Thyroid gland (tissue), 4 donors: ENCODE data around the gene MT4.

Experiments
- POLR2A ChIP-seq, 2 donors: fragments of 450-650 bp; IDR thresholded peaks; one replicate each; pipeline ENCODE4 v1.6.1; 2017; ENCODE audit warnings: antibody characterized with exemption in 2 of 2, mild to moderate bottlenecking in 2 of 2, moderate library complexity in 1 of 2
- TF ChIP-seq, protein P1 (sequence below), 6 experiments: fragments of 200-600 bp in 3 of 6; fragments of 450-650 bp in 3 of 6; sonication (generic) in 3 of 6; IDR thresholded peaks; one replicate each; pipeline ENCODE4 v1.5.1; 2016 to 2019; ENCODE audit warnings: antibody characterized with exemption in 6 of 6, mild to moderate bottlenecking in 2 of 6, inconsistent platforms in 1 of 6, moderate library complexity in 1 of 6

DNA sequence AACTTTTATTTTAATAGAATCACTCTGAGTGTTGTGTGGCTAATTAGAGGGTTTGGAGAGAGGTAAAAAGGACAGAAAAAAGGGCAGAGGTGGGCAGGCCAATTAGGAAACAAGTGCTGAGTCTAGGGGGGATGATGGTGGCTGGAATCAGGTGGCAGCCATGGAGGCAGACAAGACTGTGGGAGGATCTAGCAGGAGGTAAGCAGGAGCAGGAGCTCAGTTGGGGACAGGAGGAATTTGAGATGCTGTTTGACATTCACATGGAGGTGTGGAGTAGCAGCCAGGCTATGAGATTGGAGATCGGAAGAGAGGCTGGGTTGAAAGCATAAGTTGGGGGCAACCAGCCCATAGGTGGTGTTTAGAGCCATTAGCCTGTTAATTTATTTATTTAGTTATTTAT is 3.7 kb upstream of the MT4 start:
- TF ChIP-seq, protein P1, sequence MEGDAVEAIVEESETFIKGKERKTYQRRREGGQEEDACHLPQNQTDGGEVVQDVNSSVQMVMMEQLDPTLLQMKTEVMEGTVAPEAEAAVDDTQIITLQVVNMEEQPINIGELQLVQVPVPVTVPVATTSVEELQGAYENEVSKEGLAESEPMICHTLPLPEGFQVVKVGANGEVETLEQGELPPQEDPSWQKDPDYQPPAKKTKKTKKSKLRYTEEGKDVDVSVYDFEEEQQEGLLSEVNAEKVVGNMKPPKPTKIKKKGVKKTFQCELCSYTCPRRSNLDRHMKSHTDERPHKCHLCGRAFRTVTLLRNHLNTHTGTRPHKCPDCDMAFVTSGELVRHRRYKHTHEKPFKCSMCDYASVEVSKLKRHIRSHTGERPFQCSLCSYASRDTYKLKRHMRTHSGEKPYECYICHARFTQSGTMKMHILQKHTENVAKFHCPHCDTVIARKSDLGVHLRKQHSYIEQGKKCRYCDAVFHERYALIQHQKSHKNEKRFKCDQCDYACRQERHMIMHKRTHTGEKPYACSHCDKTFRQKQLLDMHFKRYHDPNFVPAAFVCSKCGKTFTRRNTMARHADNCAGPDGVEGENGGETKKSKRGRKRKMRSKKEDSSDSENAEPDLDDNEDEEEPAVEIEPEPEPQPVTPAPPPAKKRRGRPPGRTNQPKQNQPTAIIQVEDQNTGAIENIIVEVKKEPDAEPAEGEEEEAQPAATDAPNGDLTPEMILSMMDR (IDR thresholded peaks at IDR 0.05), result no peak
- TF ChIP-seq POLR2A (IDR thresholded peaks at IDR 0.05), result no peak
